ELF-1 (cell line): ENCODE data around the gene ALPK3.

Experiments used
- DNase-seq: peaks from one replicate; pipeline ENCODE4 v3.0.0-alpha.2; 2016; ENCODE audit warnings: low read depth, low spot score

The ALPK3 gene

DNA sequence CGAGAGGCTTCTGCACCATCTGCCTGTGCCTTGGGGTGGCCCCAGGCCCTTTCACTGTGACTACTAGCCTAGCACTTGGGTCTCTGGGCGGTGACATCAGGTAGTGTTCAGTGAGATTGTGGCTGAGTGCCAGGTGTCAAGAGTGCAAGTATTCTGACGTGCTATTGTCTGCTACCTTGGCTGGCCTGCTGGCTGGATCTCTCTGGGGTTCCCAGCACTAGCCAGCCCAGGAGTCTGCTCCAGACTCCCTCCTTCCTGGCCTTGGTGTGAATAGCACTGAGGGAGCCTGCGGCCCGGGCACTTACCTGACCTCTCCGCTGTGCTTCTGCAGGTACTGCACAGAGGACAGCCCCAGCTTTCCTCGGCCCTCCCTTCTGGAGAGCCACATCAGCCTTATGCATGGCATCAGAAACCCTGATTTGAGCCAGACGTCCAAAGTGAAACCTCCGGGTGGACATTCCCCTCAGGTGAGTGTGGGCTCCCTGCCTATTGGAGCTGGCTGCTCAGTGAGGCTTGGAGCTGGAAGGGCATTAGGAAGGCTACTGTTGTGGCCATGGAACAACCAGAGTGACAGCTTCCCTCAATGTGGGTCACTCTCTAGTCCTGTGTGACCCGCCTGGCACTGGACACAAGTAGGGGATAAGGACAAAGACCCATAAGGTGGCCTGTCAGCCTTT lies 17.5 kb upstream of the ALPK3 start:
- no peak for DNase-seq

GRCh38 chr15:84800365-84800806 lies 16.8 kb upstream of the ALPK3 start:
- no peak for DNase-seq

DNA sequence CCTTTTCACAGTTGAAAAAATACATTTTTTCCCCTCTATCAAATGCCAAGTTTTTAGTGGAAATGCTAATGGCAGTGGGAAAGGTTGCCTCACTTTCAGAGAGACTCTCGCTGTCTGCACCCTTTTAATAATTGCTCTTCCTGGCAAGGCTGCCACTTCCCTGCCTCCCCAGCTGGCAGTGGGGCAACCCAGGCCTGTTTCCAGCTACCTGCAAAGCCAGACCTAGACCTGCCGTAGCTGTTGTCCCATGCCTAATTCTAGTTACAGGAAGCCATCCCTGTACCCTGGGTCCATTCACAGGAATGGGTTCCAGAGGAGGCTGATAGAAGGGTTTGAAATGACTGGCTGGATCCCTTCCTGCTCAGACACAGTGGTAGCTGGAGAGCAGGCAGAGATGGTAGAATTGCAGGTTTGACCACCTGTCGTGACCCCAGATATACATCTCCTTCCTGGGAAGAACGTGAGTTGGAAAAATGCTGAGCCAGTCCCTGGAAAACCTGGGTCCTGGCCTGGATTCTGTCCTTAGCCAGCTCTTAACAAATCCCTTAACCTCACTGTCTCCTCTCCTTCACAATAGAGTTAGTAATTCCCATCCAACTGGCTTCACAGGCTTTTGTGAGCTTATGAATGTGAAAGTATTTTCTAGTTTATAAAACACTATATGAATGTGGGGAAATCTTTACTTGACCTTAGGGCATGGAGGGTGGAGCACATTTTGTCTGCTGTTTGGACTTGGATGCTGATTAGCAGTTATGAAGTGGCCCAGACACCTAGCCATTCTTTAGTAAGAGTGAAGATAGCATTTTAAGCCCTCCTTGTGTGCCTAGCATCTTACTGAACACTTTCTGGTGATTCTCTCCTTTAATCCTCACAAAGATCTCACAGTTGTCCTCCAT lies 12.9 kb upstream of the ALPK3 start:
- no peak for DNase-seq

DNA sequence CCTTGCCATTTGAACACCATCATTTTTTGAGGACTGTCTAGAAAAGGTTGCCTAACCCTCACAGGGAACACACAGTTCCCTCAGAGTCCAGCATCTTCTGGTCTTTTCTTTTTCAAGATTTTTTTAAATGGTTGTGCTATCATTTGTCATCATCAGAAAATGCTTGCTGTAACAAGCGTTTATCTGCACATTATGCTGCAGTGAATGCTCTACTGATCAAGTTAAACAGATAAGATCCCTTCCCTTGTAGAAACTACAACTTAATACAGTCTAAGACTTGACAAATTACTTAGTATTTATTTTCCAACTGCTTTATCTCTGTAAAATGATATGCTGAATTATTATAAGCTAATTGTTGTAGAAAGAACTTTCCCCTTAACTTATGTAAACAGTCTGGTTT lies 11.9 kb upstream of the ALPK3 start:
- DNase-seq = no peak

- no peak for DNase-seq
These were observed 9.9 kb upstream of the ALPK3 start for GRCh38 chr15:84807228-84807627.

GRCh38 chr15:84810073-84810840 lies 6.9 kb upstream of the ALPK3 start:
- no peak for DNase-seq

DNA sequence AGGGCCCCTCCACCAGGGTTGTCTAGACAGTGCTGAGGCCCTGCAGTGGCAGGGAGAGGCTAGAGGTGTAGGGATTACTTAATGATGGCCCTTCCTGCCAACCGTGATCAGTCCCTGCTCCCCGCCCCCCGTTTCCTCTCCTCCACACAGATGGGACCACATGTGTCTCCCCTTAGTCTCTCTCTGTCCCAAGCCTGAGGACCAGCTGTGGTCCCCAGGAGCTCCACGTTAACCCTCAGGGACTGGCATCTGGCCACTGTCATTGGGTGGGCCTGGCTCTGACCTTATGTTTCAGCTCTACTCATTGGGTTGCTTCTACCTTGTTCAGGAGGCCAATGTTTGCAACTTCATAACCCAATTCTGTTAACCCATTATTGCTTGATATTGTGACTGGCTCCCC lies 6.0 kb upstream of the ALPK3 start:
- no peak for DNase-seq

- DNase-seq = no peak
These were observed 5.3 kb upstream of the ALPK3 start for GRCh38 chr15:84811828-84812227.

- DNase-seq = no peak
These were observed 4.3 kb upstream of the ALPK3 start for GRCh38 chr15:84812842-84813241.

DNA sequence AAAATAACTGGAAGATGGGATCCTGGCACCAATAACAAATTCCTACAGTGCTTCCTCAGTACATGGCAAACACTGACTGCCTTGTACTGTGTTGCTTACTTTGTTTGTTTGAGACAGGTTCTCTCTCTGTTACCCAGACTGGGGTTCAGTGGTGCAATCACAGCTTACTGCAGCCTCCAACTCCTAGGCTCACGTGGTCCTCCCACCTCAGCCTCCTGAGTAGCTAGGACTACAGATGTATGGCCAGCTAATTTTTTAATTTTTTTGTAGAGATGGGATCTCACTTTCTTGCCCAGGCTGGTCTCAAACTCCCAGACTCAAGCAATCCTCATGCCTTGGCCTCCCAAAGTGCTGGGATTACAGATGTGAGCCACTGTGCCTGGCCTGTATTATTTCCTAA lies 3.7 kb upstream of the ALPK3 start:
- no peak for DNase-seq

DNA sequence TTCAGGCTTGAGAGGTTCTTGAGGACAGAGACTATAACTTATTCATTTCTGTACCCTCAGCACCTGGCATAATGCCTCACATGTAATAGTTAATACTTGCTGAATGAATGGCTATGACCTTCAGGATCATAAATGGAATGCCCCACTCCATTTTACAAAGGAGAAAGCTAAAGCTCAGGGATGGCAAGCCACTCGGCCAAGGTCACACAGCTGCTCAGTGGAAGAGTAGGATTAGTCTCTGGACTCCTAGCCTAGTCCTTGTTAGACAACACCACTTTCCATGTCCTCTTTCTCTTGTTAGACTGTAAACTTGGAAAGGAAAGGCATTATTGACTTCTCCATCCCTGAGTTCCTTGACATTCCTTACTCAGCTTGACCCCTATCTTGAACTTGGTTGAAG lies 3.2 kb upstream of the ALPK3 start:
- DNase-seq = no peak

DNA sequence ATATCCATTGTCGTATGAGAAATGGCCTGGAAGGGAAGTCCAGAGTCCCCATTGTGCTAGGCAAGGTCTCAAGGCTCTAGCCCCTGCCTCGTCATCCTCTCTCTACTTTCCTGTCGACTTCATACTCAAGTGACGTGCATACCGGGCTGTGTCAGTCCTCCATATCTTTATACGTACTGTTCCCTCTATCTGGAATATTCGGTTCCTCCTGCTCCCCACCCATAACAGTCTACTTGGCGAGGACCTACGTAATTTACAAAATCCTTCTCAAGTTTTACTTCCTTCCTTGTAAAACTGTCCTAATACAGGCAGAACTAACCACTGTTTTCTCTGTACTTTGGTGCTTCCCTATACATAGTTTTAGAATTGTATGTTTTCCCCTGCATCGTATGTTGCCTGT lies 2.2 kb upstream of the ALPK3 start:
- no peak for DNase-seq

DNA sequence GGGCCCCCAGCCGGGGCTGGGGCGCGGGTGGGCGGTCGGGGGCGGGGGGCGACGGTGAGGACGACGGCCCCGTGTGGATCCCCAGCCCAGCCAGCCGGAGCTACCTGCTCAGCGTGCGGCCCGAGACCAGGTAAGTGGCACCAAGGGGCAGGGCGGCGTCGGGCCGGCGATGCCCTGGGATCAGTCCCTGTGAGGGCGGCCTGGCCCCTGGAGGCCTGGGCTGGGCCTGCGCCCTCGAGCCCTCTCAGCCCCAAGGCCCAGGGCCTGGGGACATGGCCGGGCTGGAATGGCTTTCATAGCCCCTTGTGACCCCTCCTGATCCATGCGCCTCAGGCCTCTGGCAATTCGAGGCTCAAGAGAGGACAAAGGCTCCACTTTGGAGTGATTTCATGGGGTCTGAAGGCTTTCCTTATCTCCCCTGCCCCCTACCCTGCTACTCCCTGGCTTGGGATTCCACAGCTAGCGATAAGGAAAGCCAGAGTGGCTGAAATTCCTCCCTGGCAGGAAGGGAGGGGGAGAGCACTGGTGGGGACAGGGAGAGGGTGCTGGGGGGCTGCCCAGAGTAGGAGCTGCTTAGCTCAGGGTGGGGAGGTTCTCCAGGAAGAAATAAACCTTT lies 418 bp downstream of the ALPK3 start:
- peak; percentile 89 for DNase-seq

- DNase-seq = peak; percentile 91
These were observed 1.3 kb downstream of the ALPK3 start for GRCh38 chr15:84818261-84819131.

DNA sequence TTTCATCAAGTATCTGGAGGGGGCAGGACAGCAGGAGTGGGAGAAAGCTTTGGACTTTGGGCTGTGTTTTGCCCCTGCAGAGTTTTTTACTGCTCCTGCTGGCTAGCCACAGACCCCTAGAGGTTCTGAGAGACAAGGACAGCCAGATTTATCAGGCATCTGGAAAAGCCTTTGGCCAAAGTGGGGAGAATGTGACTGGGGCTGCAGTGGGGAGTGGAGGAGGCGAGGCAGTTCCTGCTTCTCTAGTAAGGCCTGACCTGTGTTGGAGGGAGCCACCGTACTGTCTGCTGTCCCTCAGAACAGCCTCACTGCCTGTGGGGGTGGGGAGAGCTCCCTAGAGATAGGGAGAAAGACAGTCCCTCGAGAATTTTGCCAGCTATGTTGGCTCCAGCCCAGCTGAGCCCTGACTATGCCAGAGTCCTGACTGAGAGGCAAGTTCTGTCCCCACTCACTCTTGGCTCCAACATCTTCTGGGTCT lies 2.2 kb downstream of the ALPK3 start:
- DNase-seq = peak; percentile 57

GRCh38 chr15:84819791-84820190 lies 2.6 kb downstream of the ALPK3 start:
- DNase-seq = no peak

- no peak for DNase-seq
These were observed 4.4 kb downstream of the ALPK3 start for GRCh38 chr15:84821501-84822021.

- DNase-seq = no peak
These were observed 5.6 kb downstream of the ALPK3 start for GRCh38 chr15:84822653-84823281.

DNA sequence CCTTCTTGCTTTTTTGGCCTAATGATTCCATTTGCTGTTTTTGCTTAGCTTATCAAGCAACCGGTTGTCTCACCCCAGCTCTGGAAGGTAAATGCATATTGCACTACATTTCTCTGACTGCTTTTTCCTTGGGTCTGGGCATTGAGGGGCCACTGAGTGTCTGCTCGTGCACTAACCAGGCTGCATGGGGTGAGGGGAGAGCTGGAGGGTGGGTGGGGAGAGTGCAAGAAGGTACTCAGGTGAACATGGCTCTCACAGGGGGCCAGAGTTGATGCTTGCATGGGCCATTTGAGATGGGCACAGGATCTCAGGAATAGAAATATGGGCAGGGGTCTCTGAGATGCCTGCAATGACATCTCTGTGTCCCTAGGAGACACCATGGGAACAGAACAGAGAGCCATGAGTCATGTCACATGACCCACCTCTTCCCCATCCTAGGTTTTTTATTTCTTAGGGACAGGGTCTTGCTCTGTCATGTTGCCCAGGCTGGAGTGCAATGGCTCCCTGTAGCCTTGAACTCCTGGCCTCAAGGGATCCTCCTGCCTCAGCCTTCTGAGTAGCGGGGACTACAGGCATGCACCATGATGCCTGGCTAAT lies 6.2 kb downstream of the ALPK3 start:
- DNase-seq = no peak
